ENCODE results near the gene FARP2. TPM values are rescaled to one million over a fixed set of nuclear protein-coding genes. Genes with fewer than 3 reads are reported as not detected.
A peak's percentile ranks its signal among the peaks of the same experiment; 100 is the strongest.

Gene FARP2
- total and polyA plus RNA-seq, 2 of the 13 experiments (the other 11 are each of a cell fraction or from before 2014, with no cell fraction given): 28.0 to 45.4 TPM

GRCh38 chr2:241534701-241535375, 178.8 kb downstream of the FARP2 start (continued):
- TF ChIP-seq LRRFIP1 (CRISPR knock-in tag; conservative IDR thresholded peaks at IDR 0.05) (no peak), BRF2 (CRISPR knock-in tag; IDR thresholded peaks at IDR 0.05) (no peak), RNF219 (CRISPR knock-in tag; IDR thresholded peaks at IDR 0.05) (no peak), SNAI1 (CRISPR knock-in tag; IDR thresholded peaks at IDR 0.05; ENCODE audit: borderline replicate concordance) (no peak), SNAPC5 (CRISPR knock-in tag; IDR thresholded peaks at IDR 0.05; ENCODE audit: borderline replicate concordance) (no peak), ZNF326 (CRISPR knock-in tag; IDR thresholded peaks at IDR 0.05; ENCODE audit: borderline replicate concordance) (no peak), ZNF124 (CRISPR knock-in tag; IDR thresholded peaks at IDR 0.05) (no peak), ZNF598 (CRISPR knock-in tag; IDR thresholded peaks at IDR 0.05; ENCODE audit: borderline replicate concordance) (peak; percentile 64; the same call in 1 of the 2 replicates), NRL (CRISPR knock-in tag; IDR thresholded peaks at IDR 0.05; ENCODE audit: borderline replicate concordance) (no peak), ZSCAN12 (CRISPR knock-in tag; IDR thresholded peaks at IDR 0.05) (no peak), ZNF343 (CRISPR knock-in tag; IDR thresholded peaks at IDR 0.05) (no peak), ZNF33B (CRISPR knock-in tag; IDR thresholded peaks at IDR 0.05) (no peak), ZBTB7B (CRISPR knock-in tag; IDR thresholded peaks at IDR 0.05) (peak; percentile 49; the same call in 1 of the 2 replicates), KAT2B (IDR thresholded peaks at IDR 0.05; ENCODE audit: borderline replicate concordance, low read depth, low read length) (no peak), SP1 (IDR thresholded peaks at IDR 0.05) (no peak), SP1 (CRISPR knock-in tag; IDR thresholded peaks at IDR 0.05) (no peak), ZNF234 (CRISPR knock-in tag; conservative IDR thresholded peaks at IDR 0.05) (no peak), ARID4A (CRISPR knock-in tag; IDR thresholded peaks at IDR 0.05; ENCODE audit: borderline replicate concordance) (peak; percentile 27; the same call in 1 of the 2 replicates)

Data from HepG2 (cell line).